Dendritic cell treated with granulocyte-macrophage colony-stimulating factor and Interleukin-4, amounts not matched to agents 40 ng/mL and 50 ng/mL, for 4 days (primary cell): ENCODE measurements around the gene HMCN1.

Experiments
- H3K27ac Mint-ChIP-seq: one replicate; pipeline ENCODE4 v1.8.0; 2022; ENCODE audit warnings: mild to moderate bottlenecking, mixed read lengths
- H3K27me3 Mint-ChIP-seq: one replicate; pipeline ENCODE4 v1.8.0; 2022; ENCODE audit warnings: mild to moderate bottlenecking, mixed read lengths
- H3K36me3 Mint-ChIP-seq: one replicate; pipeline ENCODE4 v1.8.0; 2022; ENCODE audit warnings: low read depth, mixed read lengths
- H3K4me1 Mint-ChIP-seq: one replicate; pipeline ENCODE4 v1.8.0; 2022; ENCODE audit warnings: low read depth, mixed read lengths
- H3K4me3 Mint-ChIP-seq: one replicate; pipeline ENCODE4 v1.8.0; 2022; ENCODE audit warnings: mild to moderate bottlenecking, moderate library complexity, mixed read lengths
- H3K9me3 Mint-ChIP-seq: one replicate; pipeline ENCODE4 v1.8.0; 2022; ENCODE audit warnings: mixed read lengths
- intact Hi-C: fragments of 100-400 bp; cut with micrococcal nuclease; formaldehyde crosslinking; loops from one replicate; pipeline ENCODE4 v1.15.0; 2022

The HMCN1 gene

DNA sequence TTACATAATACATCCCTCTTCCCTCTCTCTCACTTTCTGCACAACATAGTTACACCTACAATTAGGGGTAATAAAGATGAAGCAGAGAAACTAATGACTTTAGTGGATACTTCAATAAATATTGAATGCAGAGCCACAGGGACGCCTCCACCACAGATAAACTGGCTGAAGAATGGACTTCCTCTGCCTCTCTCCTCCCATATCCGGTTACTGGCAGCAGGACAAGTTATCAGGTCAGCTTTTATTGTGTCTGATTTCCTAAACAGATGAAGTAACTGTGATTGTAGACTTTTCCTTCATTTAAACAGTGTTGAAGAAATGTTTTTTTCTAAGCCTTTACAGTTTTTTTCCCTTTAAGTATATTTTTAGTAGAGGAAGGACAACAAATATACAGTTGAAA lies 359.2 kb downstream of the HMCN1 start:
- intact Hi-C loops = no loop called here
- Mint-ChIP-seq H3K4me1 (no peaks in the 10 kb centered on the region), H3K4me3 (no peak overlapping the region)

DNA sequence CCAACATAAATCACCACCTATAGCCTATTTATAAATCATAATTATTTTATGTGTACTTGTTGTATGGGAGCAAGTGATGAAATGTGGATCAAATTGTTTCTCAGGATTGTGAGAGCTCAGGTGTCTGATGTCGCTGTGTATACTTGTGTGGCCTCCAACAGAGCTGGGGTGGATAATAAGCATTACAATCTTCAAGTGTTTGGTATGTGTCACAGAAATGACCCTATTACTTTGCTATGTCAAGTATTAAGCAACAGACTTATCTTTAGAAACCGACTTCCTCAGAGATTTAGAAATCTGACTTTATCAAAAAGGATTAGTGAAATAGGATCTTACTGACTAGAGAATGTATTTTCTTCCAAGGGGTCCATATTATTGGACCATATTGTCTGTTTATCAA lies 360.0 kb downstream of the HMCN1 start:
- Mint-ChIP-seq H3K27me3 (no peaks in the 10 kb centered on the region), H3K9me3 (no peaks in the 10 kb centered on the region), H3K36me3 (no peaks in the 10 kb centered on the region), H3K4me3 (no peak overlapping the region), H3K4me1 (no peaks in the 10 kb centered on the region), H3K27ac (no peak overlapping the region)
- intact Hi-C loops = no loop called here

More for the DNA sequence above, 359.2 kb downstream of the HMCN1 start:
- Mint-ChIP-seq H3K36me3 (no peaks in the 10 kb centered on the region), H3K9me3 (no peaks in the 10 kb centered on the region), H3K27ac (no peak overlapping the region), H3K27me3 (no peaks in the 10 kb centered on the region)

- Mint-ChIP-seq H3K9me3 (no peaks in the 10 kb centered on the region), H3K27me3 (no peaks in the 10 kb centered on the region), H3K36me3 (no peaks in the 10 kb centered on the region), H3K4me3 (no peak overlapping the region), H3K27ac (no peak overlapping the region), H3K4me1 (peaks cover 4% of the 10 kb centered on the region)
- intact Hi-C loops = no loop called here
These were observed 365.3 kb downstream of the HMCN1 start for GRCh38 chr1:186099336-186100104.

DNA sequence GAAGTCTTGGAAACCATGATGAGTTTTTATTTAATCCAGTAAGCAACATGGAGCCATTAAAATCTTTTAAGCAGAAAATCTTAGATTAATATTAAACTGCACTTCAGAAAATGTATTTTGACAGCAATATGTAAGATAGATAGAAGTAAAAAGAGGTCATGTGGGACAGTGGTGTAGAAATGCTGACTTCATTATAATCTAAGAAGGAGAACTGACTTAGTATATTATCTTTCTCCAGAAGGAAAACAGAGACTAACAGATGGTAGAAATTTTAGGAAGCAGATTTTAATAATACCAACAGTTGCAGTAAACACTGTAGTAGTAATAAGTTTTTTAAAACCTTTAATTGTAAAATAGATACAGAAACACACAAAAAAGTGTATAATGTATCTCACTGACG lies 367.9 kb downstream of the HMCN1 start:
- intact Hi-C loops = no loop called here
- no peak overlapping the region for H3K4me3 Mint-ChIP-seq
- no peaks in the 10 kb centered on the region for H3K9me3 Mint-ChIP-seq
- H3K27me3 Mint-ChIP-seq = no peaks in the 10 kb centered on the region
- H3K27ac Mint-ChIP-seq = peak overlapping the region; percentile 27
- peaks cover 4% of the 10 kb centered on the region for H3K4me1 Mint-ChIP-seq
- no peaks in the 10 kb centered on the region for H3K36me3 Mint-ChIP-seq

GRCh38 chr1:186102547-186103148 lies 368.5 kb downstream of the HMCN1 start:
- Mint-ChIP-seq H3K36me3 (no peaks in the 10 kb centered on the region), H3K27me3 (no peaks in the 10 kb centered on the region), H3K4me3 (no peak overlapping the region), H3K9me3 (no peaks in the 10 kb centered on the region), H3K27ac (peak overlapping the region; percentile 27), H3K4me1 (peaks cover 4% of the 10 kb centered on the region)
- intact Hi-C loops = no loop called here

DNA sequence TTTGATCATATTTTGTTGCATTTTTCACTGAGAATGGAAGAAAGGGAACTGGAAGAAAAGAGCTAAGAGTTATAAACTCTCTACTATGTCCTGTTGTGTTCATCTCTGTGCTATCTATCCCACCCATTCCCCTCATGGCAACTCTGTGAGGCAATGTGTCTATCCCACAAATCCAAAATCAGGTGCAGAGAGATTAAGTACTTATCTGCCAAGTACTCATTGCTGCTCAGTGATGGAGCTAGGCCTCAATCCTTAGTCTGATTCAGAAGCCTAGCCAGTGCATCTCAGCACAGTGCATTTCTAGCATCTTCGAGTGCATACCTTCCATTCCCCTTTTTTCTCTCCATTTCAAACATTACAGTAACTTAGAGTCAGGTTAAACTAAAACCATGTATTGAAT lies 370.3 kb downstream of the HMCN1 start:
- Mint-ChIP-seq H3K36me3 (no peaks in the 10 kb centered on the region), H3K9me3 (no peaks in the 10 kb centered on the region), H3K4me1 (peaks cover 4% of the 10 kb centered on the region), H3K27ac (no peak overlapping the region), H3K27me3 (no peaks in the 10 kb centered on the region), H3K4me3 (no peak overlapping the region)
- intact Hi-C loops = no loop called here

DNA sequence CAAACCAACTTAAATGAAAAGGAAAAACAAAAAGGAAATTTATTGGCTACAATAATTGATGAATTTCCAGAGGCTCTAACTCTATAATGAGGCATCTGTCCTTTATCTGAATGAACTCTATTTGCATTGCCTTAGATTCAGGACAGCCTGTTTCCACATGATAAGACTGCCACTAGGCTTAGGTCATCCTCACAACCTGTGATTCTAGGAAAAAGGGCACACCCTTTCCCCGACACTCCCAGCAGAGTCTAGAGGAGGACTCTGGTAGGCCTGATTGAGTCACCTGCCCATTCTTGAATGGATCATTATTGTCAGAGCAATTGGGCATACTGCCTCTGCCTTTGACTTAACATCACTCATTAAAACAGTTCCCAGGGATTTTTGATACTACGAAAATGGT lies 378.1 kb downstream of the HMCN1 start:
- H3K36me3 Mint-ChIP-seq = no peaks in the 10 kb centered on the region
- H3K27me3 Mint-ChIP-seq = no peaks in the 10 kb centered on the region
- intact Hi-C loops = no loop called here
- no peak overlapping the region for H3K4me3 Mint-ChIP-seq
- no peaks in the 10 kb centered on the region for H3K4me1 Mint-ChIP-seq
- peaks cover 7% of the 10 kb centered on the region for H3K9me3 Mint-ChIP-seq
- H3K27ac Mint-ChIP-seq = no peak overlapping the region

- Mint-ChIP-seq H3K27me3 (no peaks in the 10 kb centered on the region), H3K9me3 (peaks cover 7% of the 10 kb centered on the region), H3K4me3 (no peak overlapping the region), H3K4me1 (no peaks in the 10 kb centered on the region), H3K36me3 (no peaks in the 10 kb centered on the region), H3K27ac (no peak overlapping the region)
- intact Hi-C loops = no loop called here
These were observed 379.3 kb downstream of the HMCN1 start for GRCh38 chr1:186113461-186113860.

GRCh38 chr1:186118724-186119123 lies 384.5 kb downstream of the HMCN1 start:
- Mint-ChIP-seq H3K4me1 (no peaks in the 10 kb centered on the region), H3K9me3 (no peaks in the 10 kb centered on the region), H3K4me3 (no peak overlapping the region), H3K27ac (no peak overlapping the region), H3K27me3 (no peaks in the 10 kb centered on the region), H3K36me3 (no peaks in the 10 kb centered on the region)
- intact Hi-C loops = no loop called here

DNA sequence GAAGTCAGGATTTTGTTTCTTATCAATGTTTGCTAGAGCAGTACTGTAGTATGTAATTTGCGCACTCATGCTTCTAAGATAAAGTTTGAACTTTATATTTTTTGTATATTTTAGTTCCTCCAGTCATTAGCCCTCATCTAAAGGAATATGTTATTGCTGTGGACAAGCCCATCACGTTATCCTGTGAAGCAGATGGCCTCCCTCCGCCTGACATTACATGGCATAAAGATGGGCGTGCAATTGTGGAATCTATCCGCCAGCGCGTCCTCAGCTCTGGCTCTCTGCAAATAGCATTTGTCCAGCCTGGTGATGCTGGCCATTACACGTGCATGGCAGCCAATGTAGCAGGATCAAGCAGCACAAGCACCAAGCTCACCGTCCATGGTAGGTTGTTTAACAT lies 388.6 kb downstream of the HMCN1 start:
- Mint-ChIP-seq H3K4me1 (no peaks in the 10 kb centered on the region), H3K27ac (no peak overlapping the region), H3K36me3 (no peaks in the 10 kb centered on the region), H3K9me3 (no peaks in the 10 kb centered on the region), H3K27me3 (no peaks in the 10 kb centered on the region), H3K4me3 (no peak overlapping the region)
- intact Hi-C loops = no loop called here

DNA sequence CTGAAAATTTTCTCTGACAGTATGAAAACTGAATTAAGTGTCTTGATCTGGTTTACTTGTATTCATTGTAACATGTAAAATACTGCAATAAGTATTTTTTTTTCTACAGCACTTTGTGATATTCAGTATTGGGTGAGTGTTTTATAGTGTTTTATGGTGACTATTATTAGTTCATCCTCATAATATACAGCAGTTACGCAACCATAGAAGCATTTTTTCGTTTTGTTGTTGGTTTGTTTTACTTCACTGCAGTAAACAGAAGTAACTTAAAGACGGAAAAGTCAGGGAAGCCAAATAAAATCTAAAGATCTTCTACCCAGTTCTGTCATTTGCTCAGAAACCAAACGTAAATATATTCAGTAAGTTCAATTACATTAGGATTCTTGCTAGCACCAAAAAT lies 390.8 kb downstream of the HMCN1 start:
- H3K4me3 Mint-ChIP-seq = no peak overlapping the region
- H3K27me3 Mint-ChIP-seq = no peaks in the 10 kb centered on the region
- intact Hi-C loops = no loop called here
- H3K27ac Mint-ChIP-seq = no peak overlapping the region
- H3K4me1 Mint-ChIP-seq = no peaks in the 10 kb centered on the region
- no peaks in the 10 kb centered on the region for H3K36me3 Mint-ChIP-seq
- H3K9me3 Mint-ChIP-seq = no peaks in the 10 kb centered on the region

DNA sequence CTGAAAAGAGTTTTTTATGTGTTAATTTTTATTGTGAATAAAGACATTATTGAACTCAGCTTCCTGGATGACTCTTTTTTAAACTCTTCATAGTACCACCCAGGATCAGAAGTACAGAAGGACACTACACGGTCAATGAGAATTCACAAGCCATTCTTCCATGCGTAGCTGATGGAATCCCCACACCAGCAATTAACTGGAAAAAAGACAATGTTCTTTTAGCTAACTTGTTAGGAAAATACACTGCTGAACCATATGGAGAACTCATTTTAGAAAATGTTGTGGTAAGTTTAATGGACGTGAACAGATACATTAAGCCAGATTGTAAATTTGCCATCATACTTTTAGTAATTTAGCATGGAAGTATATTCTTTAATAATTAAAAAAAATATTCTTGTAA lies 391.3 kb downstream of the HMCN1 start:
- Mint-ChIP-seq H3K4me1 (no peaks in the 10 kb centered on the region), H3K4me3 (no peak overlapping the region), H3K36me3 (no peaks in the 10 kb centered on the region), H3K27ac (no peak overlapping the region), H3K9me3 (no peaks in the 10 kb centered on the region), H3K27me3 (no peaks in the 10 kb centered on the region)
- intact Hi-C loops = no loop called here

DNA sequence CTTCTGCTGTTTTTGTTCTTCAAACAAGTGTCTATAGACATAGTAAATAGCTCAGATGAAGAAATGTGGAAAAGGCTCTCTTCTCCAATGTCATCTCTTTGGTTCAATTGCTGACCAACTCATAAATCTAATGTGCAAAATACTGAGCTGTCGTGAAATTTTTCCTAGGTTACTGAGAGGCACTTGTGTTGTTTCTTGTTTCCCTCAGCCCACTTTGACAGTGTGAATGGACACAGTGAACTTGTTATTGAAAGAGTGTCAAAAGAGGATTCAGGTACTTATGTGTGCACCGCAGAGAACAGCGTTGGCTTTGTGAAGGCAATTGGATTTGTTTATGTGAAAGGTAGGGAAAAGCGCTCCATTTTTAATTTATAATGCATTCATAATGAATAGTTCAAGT lies 395.6 kb downstream of the HMCN1 start:
- Mint-ChIP-seq H3K27me3 (no peaks in the 10 kb centered on the region), H3K36me3 (no peaks in the 10 kb centered on the region), H3K4me1 (no peaks in the 10 kb centered on the region), H3K4me3 (no peak overlapping the region), H3K27ac (no peak overlapping the region), H3K9me3 (no peaks in the 10 kb centered on the region)
- intact Hi-C loops = no loop called here

DNA sequence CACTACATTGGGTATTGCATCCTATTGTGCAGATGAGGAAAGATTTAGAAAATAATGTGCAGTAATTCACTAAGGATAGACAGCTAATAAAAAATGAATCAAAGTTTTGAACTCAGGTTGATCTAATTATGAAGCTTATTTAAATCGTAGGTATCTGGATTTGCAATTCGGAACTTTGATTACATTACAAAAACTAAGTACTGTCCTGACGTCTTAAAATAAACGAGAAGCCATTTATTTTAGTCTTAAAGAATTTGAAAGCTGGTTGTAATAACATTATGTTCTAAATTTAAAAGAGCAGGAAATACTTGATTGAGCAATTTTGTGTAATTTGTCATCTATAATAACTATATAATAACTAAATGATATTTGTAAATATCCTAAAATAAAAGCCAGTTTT lies 404.9 kb downstream of the HMCN1 start:
- Mint-ChIP-seq H3K4me1 (peaks cover under 1% of the 10 kb centered on the region), H3K27me3 (no peaks in the 10 kb centered on the region), H3K9me3 (peaks cover 6% of the 10 kb centered on the region), H3K27ac (no peak overlapping the region), H3K36me3 (no peaks in the 10 kb centered on the region), H3K4me3 (no peak overlapping the region)
- intact Hi-C loops = no loop called here

DNA sequence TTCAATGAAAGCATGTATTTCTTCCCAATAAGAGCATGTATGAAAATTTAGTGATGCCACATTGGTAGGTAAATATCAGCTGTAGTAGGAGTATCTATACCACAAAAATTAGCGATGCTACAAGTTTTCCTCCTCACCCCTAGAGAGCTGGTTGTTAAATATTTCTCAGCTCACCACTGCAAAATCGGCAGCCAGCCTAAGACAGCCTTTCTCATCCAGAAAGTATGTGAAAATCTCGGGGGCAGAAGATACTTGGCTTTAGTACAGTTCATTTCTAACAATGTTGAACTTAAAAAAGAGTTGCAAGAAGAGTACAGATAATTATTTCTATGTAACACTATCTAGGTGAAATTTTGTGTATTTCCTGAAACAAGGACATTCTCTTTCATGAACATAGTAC lies 405.5 kb downstream of the HMCN1 start:
- Mint-ChIP-seq H3K9me3 (peaks cover 6% of the 10 kb centered on the region), H3K27me3 (no peaks in the 10 kb centered on the region), H3K27ac (no peak overlapping the region), H3K4me1 (peaks cover 6% of the 10 kb centered on the region), H3K4me3 (no peak overlapping the region), H3K36me3 (no peaks in the 10 kb centered on the region)
- intact Hi-C loops = no loop called here
